Stimulated activated CD4-positive, alpha-beta T cell treated with anti-CD3 and anti-CD28 coated beads, TNF-alpha, amount 100 ng/mL, for 4 hours (primary cell): ENCODE data around the gene LPCAT2.

ENCODE experiments used
- DNase-seq, 3 experiments: peaks; one replicate each; pipeline ENCODE4 v3.0.0-alpha.2; 2020; ENCODE audit warnings: low read depth in 3 of 3

LPCAT2 gene

DNA sequence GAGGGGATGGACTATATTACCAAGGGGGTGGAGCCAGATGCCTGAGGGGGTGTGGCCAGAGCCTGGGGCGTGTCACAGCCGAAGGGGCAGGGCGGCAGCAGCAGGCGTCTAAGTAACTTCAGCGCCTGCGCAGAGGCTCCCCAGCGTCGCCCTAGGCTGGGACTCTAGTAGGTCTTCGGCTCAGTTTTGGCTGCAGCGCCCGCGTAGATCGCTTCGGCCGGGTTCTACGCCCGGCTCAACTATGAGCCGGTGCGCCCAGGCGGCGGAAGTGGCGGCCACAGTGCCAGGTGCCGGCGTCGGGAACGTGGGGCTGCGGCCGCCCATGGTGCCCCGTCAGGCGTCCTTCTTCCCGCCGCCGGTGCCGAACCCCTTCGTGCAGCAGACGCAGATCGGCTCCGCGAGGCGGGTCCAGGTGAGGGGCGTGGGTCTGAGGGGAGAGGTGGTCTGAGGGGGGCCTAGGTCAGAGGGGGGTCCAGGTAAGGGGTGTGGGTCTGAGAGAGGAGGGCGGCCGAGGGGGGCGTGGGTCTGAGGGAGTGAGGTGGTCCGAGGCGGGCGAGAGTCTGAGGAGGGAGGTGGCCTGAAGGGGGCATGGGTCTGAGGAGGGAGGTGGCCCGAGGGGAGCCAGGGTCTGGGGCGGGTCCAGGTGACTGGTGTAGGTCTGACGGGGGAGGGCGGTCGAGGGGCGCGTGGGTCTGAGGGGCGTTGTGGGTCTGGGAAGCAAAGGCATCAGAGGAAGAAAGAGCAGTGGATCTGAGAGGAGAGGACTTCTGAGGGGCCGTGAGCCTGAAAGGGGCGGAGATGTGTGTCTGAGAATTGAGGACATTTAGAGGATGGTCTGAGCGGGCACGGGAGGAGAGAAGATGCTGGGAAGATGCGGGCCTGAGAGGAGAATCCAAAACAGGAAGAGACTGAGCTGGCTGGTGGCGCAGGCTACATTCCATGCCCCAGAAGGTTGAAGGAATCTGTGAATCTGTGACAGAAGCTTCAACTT lies at the start of gene LPCAT2:
Gene LPCAT2 (plus strand): TSS at position 132 of the 991 bp plus-strand sequence. CDS start 110 bp downstream, at position 242.
- DNase-seq, result peak in 1 of 3 experiments; percentile 7

DNA sequence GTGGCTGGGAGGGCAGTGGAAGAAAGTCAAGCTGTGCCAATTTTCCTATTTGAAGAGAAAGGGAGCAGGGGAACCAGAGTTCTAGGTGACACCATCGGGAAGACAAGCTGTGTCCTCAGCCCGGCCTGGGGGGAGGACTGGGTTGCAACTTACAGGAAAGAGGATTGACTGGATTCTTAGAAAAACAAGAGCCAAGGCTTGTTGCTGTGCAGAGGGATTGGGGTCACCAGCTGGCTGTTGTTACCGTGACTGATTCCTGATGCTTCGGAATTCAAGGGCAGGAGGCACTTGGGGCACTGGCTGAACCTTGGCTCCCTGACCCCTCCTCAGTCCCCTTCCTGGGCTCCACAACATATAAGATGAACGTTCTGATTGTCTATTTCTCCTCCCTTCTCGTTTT lies 46.6 kb upstream of the LPCAT2 start:
- DNase-seq, result no peak

- DNase-seq, result no peak
Measured at GRCh38 chr16:55464375-55464774, 44.5 kb upstream of the LPCAT2 start.

DNA sequence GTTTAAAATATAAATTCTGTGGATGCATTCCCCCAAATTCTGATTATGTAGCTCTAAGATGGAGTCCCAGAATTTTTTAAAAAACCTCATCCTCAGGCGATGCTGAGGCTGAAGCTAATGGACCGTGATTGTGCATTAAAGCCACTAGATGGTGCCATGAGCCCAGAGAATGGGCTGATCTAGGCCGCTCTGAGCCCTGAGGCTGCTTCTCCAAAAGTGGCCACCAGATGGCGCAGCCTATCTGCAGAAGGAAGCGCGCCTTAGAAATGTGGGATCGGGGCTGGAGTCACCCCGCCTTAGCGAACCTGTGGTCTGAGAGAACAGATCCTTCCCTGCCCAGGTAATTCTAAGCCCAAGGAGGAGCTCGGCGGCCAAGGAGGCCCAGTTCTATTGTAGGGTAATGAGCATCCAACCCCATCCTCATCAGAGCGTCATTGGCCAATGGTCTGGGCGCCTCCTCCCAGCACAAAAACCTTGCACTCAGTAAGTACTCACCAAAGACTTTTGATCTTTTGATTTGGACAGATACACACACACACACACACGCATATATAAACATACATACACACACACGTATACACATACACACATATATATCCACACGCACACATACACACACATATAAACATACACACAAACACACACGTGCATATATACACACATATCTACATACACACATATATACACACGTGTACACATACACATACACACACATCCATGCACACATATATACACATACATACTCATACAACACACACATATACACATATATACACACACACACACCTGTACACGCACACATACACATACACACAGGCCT lies 43.6 kb upstream of the LPCAT2 start:
- DNase-seq, result peak; percentile 60 to 69 (median 63)

DNA sequence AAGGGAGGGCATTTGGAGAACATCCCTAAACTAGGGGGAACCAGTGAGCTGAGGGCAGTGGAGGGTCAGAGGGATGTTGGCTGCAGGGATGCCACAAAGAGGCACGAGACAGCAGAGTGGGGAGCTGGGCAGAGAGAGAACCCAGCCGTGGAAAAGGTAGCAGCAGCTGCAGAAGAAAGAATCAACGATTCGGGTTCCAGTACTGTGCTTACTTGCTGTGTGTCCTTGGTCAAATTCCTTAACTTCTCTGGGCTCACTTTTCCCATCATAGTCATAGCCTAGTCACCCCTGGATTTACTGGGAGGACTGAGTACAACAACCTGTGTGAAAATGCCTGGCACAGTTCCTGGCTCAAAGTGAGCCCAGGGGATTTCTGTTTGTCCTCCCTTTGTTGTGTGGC lies 42.7 kb upstream of the LPCAT2 start:
- no peak for DNase-seq

GRCh38 chr16:55467898-55468297 lies 41.0 kb upstream of the LPCAT2 start:
- no peak for DNase-seq

GRCh38 chr16:55468352-55468990 lies 40.4 kb upstream of the LPCAT2 start:
- DNase-seq, result no peak

GRCh38 chr16:55469821-55470532 lies 38.9 kb upstream of the LPCAT2 start:
- DNase-seq, result no peak

DNA sequence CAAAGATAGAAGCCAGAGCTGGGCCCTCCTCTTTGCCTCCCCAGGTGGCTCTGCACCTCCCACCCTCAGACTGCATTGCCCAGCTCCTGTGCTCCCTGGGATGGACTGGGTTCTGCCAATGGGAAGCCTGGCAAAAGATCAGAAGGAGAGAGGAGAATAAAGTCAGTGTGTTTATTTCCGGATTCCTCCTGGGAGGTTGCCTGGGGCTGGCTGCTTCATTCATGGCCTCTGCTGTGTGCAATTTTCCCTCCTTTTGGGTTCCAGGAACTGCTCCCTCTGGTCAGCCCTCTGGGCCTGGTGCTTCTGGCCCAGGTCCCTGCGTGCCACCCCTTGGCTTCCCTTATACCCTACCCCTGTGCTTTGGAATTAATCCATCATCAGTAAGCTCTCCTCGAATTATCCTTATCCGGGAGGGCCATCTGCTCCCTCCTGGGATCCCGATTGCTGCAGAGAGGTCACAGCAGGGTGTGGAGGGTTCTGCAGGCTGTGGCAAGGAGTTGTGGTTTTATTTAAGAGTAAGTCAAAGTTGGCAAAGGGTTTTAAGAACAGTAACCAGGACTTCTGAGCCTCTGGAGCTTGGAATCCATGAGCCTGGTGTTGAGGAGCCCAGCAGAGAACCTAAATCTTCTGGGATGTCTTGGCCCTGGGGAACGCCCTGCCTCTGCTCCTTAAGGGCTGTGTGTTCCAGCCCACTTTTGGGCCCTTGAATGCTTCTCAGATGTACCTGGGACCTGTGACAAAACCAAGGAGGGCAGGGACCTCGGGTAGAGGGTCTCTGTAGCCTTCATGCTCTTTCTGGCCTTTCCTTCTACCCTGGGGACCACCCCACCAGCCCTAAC lies 38.1 kb upstream of the LPCAT2 start:
- no peak for DNase-seq

GRCh38 chr16:55471448-55472097 lies 37.3 kb upstream of the LPCAT2 start:
- DNase-seq, result no peak

GRCh38 chr16:55473587-55473986 lies 35.3 kb upstream of the LPCAT2 start:
- DNase-seq, result no peak

- no peak for DNase-seq
Measured at GRCh38 chr16:55474821-55475220, 34.1 kb upstream of the LPCAT2 start.

GRCh38 chr16:55475919-55476318 lies 33.0 kb upstream of the LPCAT2 start:
- no peak for DNase-seq

GRCh38 chr16:55476625-55477533 lies 32.0 kb upstream of the LPCAT2 start:
- no peak for DNase-seq

- no peak for DNase-seq
Measured at GRCh38 chr16:55477736-55478135, 31.1 kb upstream of the LPCAT2 start.

DNA sequence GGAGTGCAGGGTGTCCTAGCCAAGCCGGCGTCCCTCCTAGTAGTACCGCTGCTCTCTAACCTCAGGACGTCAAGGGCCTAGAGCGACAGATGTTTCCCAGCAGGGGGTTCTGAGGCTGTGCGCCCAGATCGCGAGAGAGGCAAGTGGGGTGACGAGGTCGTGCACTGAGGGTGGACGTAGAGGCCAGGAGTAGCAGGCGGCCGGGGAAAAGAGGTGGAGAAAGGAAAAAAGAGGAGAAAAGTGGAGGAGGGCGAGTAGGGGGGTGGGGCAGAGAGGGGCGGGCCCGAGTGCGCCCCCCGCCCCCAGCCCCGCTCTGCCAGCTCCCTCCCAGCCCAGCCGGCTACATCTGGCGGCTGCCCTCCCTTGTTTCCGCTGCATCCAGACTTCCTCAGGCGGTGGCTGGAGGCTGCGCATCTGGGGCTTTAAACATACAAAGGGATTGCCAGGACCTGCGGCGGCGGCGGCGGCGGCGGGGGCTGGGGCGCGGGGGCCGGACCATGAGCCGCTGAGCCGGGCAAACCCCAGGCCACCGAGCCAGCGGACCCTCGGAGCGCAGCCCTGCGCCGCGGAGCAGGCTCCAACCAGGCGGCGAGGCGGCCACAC lies 29.9 kb upstream of the LPCAT2 start, which contains the start of gene MMP2:
Gene MMP2 (plus strand): TSS at position 372 of the 603 bp plus-strand sequence. CDS start 282 bp downstream, outside the sequence.
- DNase-seq, result no peak

DNA sequence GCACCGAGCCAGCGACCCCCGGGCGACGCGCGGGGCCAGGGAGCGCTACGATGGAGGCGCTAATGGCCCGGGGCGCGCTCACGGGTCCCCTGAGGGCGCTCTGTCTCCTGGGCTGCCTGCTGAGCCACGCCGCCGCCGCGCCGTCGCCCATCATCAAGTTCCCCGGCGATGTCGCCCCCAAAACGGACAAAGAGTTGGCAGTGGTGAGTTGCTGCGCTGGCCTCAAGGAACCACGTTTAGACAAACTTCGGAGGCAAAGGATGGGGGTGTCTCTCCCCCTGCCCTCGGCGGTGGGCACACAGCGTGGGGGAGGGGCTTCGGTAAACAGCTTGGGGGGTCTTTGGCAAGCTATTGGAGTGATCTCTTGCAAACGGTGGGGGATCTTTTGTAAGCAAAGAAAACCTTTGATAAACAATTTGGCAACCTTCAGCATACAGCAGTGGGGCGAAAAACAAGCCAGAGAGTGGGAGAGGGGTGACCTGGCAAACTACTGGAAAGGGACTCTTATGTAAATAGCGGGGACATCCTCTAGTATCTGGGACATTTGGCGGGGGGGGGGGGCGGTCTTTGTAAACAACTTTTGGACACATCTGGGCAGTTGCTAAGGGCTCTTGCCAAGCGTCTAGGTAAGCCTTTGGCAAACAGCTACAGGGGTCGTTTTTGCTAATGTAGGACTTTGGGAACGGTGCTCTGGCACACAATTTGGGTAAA lies 29.3 kb upstream of the LPCAT2 start:
- no peak for DNase-seq

DNA sequence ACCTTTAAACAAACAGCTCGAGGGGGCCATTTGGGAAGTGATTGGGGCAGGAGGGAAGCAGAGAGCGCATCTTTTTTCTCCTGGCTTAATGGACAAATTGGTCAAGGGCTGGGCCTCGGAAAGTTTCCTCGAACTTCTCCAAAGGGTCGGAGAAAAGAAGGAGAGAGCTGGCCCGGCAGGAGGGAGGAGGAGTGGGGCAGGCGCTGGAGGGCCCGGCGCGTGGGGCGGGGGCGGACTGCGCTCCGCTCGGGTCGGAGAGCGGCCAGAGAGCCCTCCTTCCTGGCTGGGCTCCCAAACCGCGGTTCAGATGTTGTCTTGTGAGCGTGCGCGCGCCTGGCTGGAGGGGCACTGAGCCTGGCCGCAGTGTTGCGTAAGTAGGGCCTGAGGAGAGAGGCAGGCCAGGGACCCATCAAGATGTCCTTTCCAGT lies 28.6 kb upstream of the LPCAT2 start:
- DNase-seq, result no peak
